GM12878 (cell line): ENCODE data around the gene PCBP1. TPM values are rescaled to one million over a fixed set of nuclear protein-coding genes. Genes with fewer than 3 reads are reported as not detected.
A peak's percentile ranks its signal among the peaks of the same experiment; 100 is the strongest.

Experiments
- BRCA1 ChIP-seq: IDR thresholded peaks from 2 replicates; pipeline ENCODE4 v1.6.1; 2011; ENCODE audit warnings: low read depth, low read length, improper control_type of control experiment
- CEBPB ChIP-seq, 2 experiments: fragments of 150-350 bp in 1 of 2; IDR thresholded peaks; 2 replicates each; pipeline ENCODE4 v1.6.1; 2012 to 2014; ENCODE audit warnings: low read depth in 2 of 2, low read length in 2 of 2, borderline replicate concordance in 1 of 2, inconsistent platforms in 1 of 2
- IRF4 ChIP-seq: IDR thresholded peaks from 2 replicates; pipeline ENCODE4 v1.6.1; 2011; ENCODE audit warnings: low read depth, low read length
- JUNB ChIP-seq: IDR thresholded peaks from 2 replicates; pipeline ENCODE4 v1.6.1; 2016; ENCODE audit warnings: antibody characterized with exemption, mild to moderate bottlenecking
- KAT2A ChIP-seq: conservative IDR thresholded peaks from 2 replicates; pipeline ENCODE4 v1.6.1; 2011; ENCODE audit warnings: low read depth, low read length; ENCODE audit not compliant: control insufficient read depth
- MLLT1 ChIP-seq: fragments of 450-650 bp; IDR thresholded peaks from 2 replicates; pipeline ENCODE4 v1.6.1; 2016; ENCODE audit warnings: mild to moderate bottlenecking
- NRF1 ChIP-seq: conservative IDR thresholded peaks from 2 replicates; pipeline ENCODE4 v1.6.1; 2011; ENCODE audit warnings: mild to moderate bottlenecking, low read depth, low read length, improper control_type of control experiment
- PAX8 ChIP-seq: fragments of 450-650 bp; IDR thresholded peaks from 2 replicates; pipeline ENCODE4 v1.6.1; 2017; ENCODE audit warnings: mild to moderate bottlenecking, moderate library complexity
- REST ChIP-seq: IDR thresholded peaks from 2 replicates; pipeline ENCODE4 v1.6.1; 2012; ENCODE audit warnings: mild to moderate bottlenecking, low read depth, low read length
- RFX5 ChIP-seq: IDR thresholded peaks from 2 replicates; pipeline ENCODE4 v1.6.1; 2011; ENCODE audit warnings: low read depth, low read length, improper control_type of control experiment
- SKIL ChIP-seq: fragments of 450-650 bp; IDR thresholded peaks from 2 replicates; pipeline ENCODE4 v1.6.1; 2017; ENCODE audit warnings: mild to moderate bottlenecking, low read depth, inconsistent platforms; ENCODE audit not compliant: poor library complexity, severe bottlenecking
- SMAD1 ChIP-seq: fragments of 450-650 bp; IDR thresholded peaks from 2 replicates; pipeline ENCODE4 v1.6.1; 2018; ENCODE audit warnings: mild to moderate bottlenecking, low read depth; ENCODE audit not compliant: partially characterized antibody
- STAT1 ChIP-seq: fragments of 450-650 bp; conservative IDR thresholded peaks from 2 replicates; pipeline ENCODE4 v1.6.1; 2014; ENCODE audit warnings: antibody characterized with exemption, mild to moderate bottlenecking
- YY1 ChIP-seq: IDR thresholded peaks from 2 replicates; pipeline ENCODE4 v1.6.1; 2011; ENCODE audit warnings: low read depth, mild to moderate bottlenecking, low read length
- ZNF592 ChIP-seq: fragments of 450-650 bp; IDR thresholded peaks from 2 replicates; pipeline ENCODE4 v1.6.1; 2017; ENCODE audit warnings: mild to moderate bottlenecking, moderate library complexity
- ZSCAN29 ChIP-seq: fragments of 450-650 bp; IDR thresholded peaks from 2 replicates; pipeline ENCODE4 v1.6.1; 2017; ENCODE audit warnings: mild to moderate bottlenecking, moderate library complexity
- polyA plus RNA-seq, 11 experiments: library from polyadenylated mRNA; depleted of rRNA in 4 of 11; unstranded in 6 of 11; stranded (reverse) in 5 of 11; fragments of >200 nt; fragmentation: Nextera tagmentation in 4 of 11; fragmentation: Illumina TruSeq in 1 of 11; extraction: Ambion mirVana in 4 of 11; extraction: Trizol in 1 of 11; gene quantifications; 1 replicate in 1 of 11; 2 replicates in 10 of 11; pipeline versions ENCODE4 v1.2.1 to v1.2.3, GENCODE V29; 2011 to 2016; ENCODE audit warnings: inconsistent platforms in 2 of 11, missing spikeins in 2 of 11, low read depth in 1 of 11
- total RNA-seq, 4 experiments: library from RNA; depleted of rRNA in 3 of 4; stranded (reverse); fragments of >200 nt in 3 of 4; fragmentation: Illumina TruSeq in 1 of 4; extraction: Trizol in 1 of 4; gene quantifications; 2 replicates each; pipeline versions ENCODE4 v1.2.1 to v1.2.3, GENCODE V29; 2013 to 2021

PCBP1 gene
- total and polyA plus RNA-seq, 10 of the 15 experiments (the other 5 are each of a cell fraction or from before 2014, with no cell fraction given) = 24.4 to 494 (median 130) TPM

- TF ChIP-seq ZNF592 = peak; percentile 88; the same call in 1 of the 2 replicates
- peak in 1 of 2 experiments; percentile 33; a peak in 1 of 4 replicates for TF ChIP-seq CEBPB (IDR thresholded peaks at IDR 0.05; ENCODE audit: borderline replicate concordance in 1 of 2, low read depth in 2 of 2, low read length in 2 of 2)
- TF ChIP-seq BRCA1 = no peak
- peak; percentile 70 for TF ChIP-seq SMAD1
- TF ChIP-seq SKIL = no peak
- TF ChIP-seq PAX8 = peak; percentile 19
- TF ChIP-seq YY1 = peak; percentile 96
- no peak for TF ChIP-seq IRF4
- no peak for TF ChIP-seq NRF1
- TF ChIP-seq ZSCAN29 = no peak
- TF ChIP-seq KAT2A = no peak
- no peak for TF ChIP-seq JUNB
- peak; percentile 93 for TF ChIP-seq MLLT1
- peak; percentile 41; the same call in 1 of the 2 replicates for TF ChIP-seq STAT1
- no peak for TF ChIP-seq RFX5
- TF ChIP-seq REST = 0 out of 2 replicates have a peak, but pooled peaks have one; percentile 21
Observed at GRCh38 chr2:70086278-70086837, 919 bp upstream of the PCBP1 start (continued).
